ENCODE data around the gene SPRR2F.

SPRR2F gene

GRCh38 chr1:153072806-153073726 lies 40.2 kb downstream of the SPRR2F start:
- DNase-seq: no peak

GRCh38 chr1:153071511-153071910 lies 41.8 kb downstream of the SPRR2F start, which contains the start of gene SPRR2B:
Gene SPRR2B (minus strand): TSS chr1:153071611. CDS start chr1:153070839, 772 bp downstream.
- DNase-seq: no peak

GRCh38 chr1:153070243-153070642 lies 43.1 kb downstream of the SPRR2F start:
- DNase-seq: no peak

All from GDM1 (cell line).